ENCODE results near the gene MDM4. TPM values are rescaled to one million over a fixed set of nuclear protein-coding genes. Genes with fewer than 3 reads are reported as not detected.

The MDM4 gene
- total RNA-seq, 3 donors from 2014 or later, result 52.9 to 84.2 (median 80.2) TPM

DNA sequence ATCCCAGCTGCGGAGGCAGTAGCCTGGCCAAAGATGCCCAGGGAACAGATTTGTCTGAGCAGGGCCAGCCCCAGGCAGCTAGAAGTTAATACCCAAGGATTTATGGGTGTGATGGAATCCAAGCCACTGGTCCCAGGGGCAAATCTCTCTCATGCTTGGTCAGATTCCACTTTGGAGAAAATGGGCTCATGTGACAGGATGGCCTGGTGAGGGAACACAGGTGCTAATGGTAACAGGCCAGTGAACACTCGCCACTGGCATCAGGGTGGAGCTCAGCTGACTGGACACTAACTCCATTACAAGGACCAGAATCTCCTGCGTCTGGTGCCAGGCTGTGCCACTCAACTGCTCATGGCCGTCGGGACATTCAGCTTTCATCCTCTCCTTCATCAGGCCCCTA lies 12.0 kb downstream of the MDM4 start:
- H3K9me3 ChIP-seq, result peaks cover 3% of the 10 kb centered on the region
- no peaks in the 10 kb centered on the region for H3K36me3 ChIP-seq (ENCODE audit: low read depth)
- intact Hi-C loops (cut with DNase I, micrococcal nuclease), result no loop called here
- H3K4me3 ChIP-seq, result no peak overlapping the region
- ATAC-seq (peak; percentile 16), DNase-seq (no peak)
- TF ChIP-seq CTCF (IDR thresholded peaks at IDR 0.05), result no peak
- no peaks in the 10 kb centered on the region for H3K4me1 ChIP-seq (ENCODE audit: low read depth)

GRCh38 chr1:204528677-204529076 lies 12.5 kb downstream of the MDM4 start:
- no peak for TF ChIP-seq CTCF (IDR thresholded peaks at IDR 0.05)
- H3K4me1 ChIP-seq (ENCODE audit: low read depth), result no peaks in the 10 kb centered on the region
- no peaks in the 10 kb centered on the region for H3K36me3 ChIP-seq (ENCODE audit: low read depth)
- DNase-seq (no peak), ATAC-seq (no peak)
- H3K4me3 ChIP-seq, result no peak overlapping the region
- intact Hi-C loops (cut with DNase I, micrococcal nuclease), result no loop called here
- H3K9me3 ChIP-seq, result no peaks in the 10 kb centered on the region

- intact Hi-C loops (cut with DNase I, micrococcal nuclease), result no loop called here
- H3K4me1 ChIP-seq (ENCODE audit: low read depth), result no peaks in the 10 kb centered on the region
- no peaks in the 10 kb centered on the region for H3K9me3 ChIP-seq
- ATAC-seq (peak; percentile 58), DNase-seq (no peak)
- TF ChIP-seq CTCF (IDR thresholded peaks at IDR 0.05), result no peak
- H3K4me3 ChIP-seq, result no peak overlapping the region
- no peaks in the 10 kb centered on the region for H3K36me3 ChIP-seq (ENCODE audit: low read depth)
Observed at GRCh38 chr1:204529371-204529895, 13.2 kb downstream of the MDM4 start.

DNA sequence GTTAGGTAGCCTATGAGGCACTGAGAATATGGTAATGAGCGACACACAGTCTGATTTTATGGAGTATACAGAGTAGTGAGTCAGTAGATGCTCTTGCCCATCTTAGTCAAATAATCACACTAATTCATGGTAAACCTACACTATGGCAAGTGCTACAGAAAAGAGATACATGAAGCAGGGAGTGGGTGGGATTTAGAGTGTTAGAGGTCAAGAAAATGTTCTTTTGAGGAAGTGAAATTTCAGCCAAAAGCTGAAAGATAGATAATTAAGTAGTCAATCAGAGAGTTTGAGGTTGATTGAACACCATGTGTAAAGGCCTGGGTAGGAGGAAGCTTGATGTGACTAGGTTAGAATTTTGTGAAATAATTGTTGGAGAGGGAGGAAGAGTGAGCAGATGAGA lies 14.7 kb downstream of the MDM4 start:
- H3K9me3 ChIP-seq, result no peaks in the 10 kb centered on the region
- ATAC-seq (no peak), DNase-seq (no peak)
- no peak overlapping the region for H3K4me3 ChIP-seq
- intact Hi-C loops (cut with DNase I, micrococcal nuclease), result no loop called here
- H3K36me3 ChIP-seq (ENCODE audit: low read depth), result no peaks in the 10 kb centered on the region
- no peak for TF ChIP-seq CTCF (IDR thresholded peaks at IDR 0.05)
- no peaks in the 10 kb centered on the region for H3K4me1 ChIP-seq (ENCODE audit: low read depth)

DNA sequence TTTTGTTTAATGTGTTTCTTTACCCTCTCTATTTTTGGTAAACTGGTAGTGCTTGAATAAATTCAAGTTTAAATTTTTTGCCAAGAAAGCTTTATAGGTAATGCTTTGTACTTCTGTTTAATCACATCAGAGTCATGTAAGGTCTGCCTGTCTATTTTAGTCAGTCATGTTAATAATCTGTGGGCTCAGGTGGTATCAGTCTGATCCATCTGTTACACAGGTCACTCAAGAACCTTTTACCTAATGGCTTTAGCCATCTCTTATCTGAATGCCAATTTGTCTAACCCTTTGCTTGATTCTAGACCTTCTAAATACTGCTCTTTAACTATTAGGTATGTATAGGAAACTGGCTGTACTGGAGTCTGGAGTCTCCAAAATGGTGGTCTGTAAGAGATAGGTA lies 16.6 kb downstream of the MDM4 start:
- no peaks in the 10 kb centered on the region for H3K4me1 ChIP-seq (ENCODE audit: low read depth)
- intact Hi-C loops (cut with DNase I, micrococcal nuclease), result no loop called here
- TF ChIP-seq CTCF (IDR thresholded peaks at IDR 0.05), result no peak
- H3K36me3 ChIP-seq (ENCODE audit: low read depth), result peaks cover 1% of the 10 kb centered on the region
- ATAC-seq, result no peak
- DNase-seq, result no peak
- no peak overlapping the region for H3K4me3 ChIP-seq
- H3K9me3 ChIP-seq, result no peaks in the 10 kb centered on the region

DNA sequence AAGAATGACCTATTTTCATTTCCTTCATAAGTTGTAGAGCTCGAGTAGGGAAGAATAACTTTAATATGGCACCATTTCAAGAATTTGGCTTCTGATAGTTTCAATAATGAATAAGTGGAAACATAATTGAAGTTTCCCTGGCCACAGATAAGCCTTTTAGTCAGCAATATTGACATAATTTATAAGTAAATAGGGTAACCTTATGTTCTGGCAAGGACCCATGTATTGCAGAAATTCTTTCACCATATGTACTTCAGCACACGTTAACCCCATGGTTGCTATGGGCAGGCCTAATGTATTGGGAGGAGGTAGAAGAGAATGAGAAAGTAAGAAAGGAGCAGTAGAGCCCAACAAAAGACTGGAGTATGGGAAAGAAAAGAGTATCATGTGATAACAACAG lies 25.4 kb downstream of the MDM4 start:
- H3K4me3 ChIP-seq, result no peak overlapping the region
- DNase-seq (no peak), ATAC-seq (no peak)
- no peaks in the 10 kb centered on the region for H3K9me3 ChIP-seq
- intact Hi-C loops (cut with DNase I, micrococcal nuclease), result no loop called here
- H3K4me1 ChIP-seq (ENCODE audit: low read depth), result no peaks in the 10 kb centered on the region
- no peak for TF ChIP-seq CTCF (IDR thresholded peaks at IDR 0.05)
- peaks cover 16% of the 10 kb centered on the region for H3K36me3 ChIP-seq (ENCODE audit: low read depth)
